ENCODE results near the gene APCDD1L.

The APCDD1L gene

GRCh38 chr20:58515233-58516212 is at the start of gene APCDD1L:
Gene APCDD1L (minus strand): TSS chr20:58515399. CDS start chr20:58514707, 692 bp downstream.
- DNase-seq = no peak

- DNase-seq = no peak
Measured at GRCh38 chr20:58559368-58559729, 44.1 kb upstream of the APCDD1L start.

- DNase-seq = no peak
Measured at GRCh38 chr20:58558486-58559367, 43.5 kb upstream of the APCDD1L start.

GRCh38 chr20:58557733-58558342 is 42.6 kb upstream of the APCDD1L start:
- DNase-seq = no peak

GRCh38 chr20:58556961-58557360 is 41.8 kb upstream of the APCDD1L start:
- no peak for DNase-seq

- no peak for DNase-seq
Measured at GRCh38 chr20:58555078-58555765, 40.0 kb upstream of the APCDD1L start.

GRCh38 chr20:58554541-58554940 is 39.3 kb upstream of the APCDD1L start:
- no peak for DNase-seq

GRCh38 chr20:58553841-58554240 is 38.6 kb upstream of the APCDD1L start:
- no peak for DNase-seq

GRCh38 chr20:58553166-58553696 is 38.0 kb upstream of the APCDD1L start:
- DNase-seq = no peak

GRCh38 chr20:58552366-58552934 is 37.3 kb upstream of the APCDD1L start:
- no peak for DNase-seq

- no peak for DNase-seq
Measured at GRCh38 chr20:58551631-58552030, 36.4 kb upstream of the APCDD1L start.

GRCh38 chr20:58550275-58551059 is 35.3 kb upstream of the APCDD1L start:
- DNase-seq = no peak

- DNase-seq = no peak
Measured at GRCh38 chr20:58549231-58550209, 34.3 kb upstream of the APCDD1L start.

- DNase-seq = no peak
Measured at GRCh38 chr20:58547623-58548475, 32.6 kb upstream of the APCDD1L start.

GRCh38 chr20:58546756-58547622 is 31.8 kb upstream of the APCDD1L start:
- DNase-seq = no peak

- no peak for DNase-seq
Measured at GRCh38 chr20:58546416-58546711, 31.2 kb upstream of the APCDD1L start.

GRCh38 chr20:58545565-58546415 is 30.6 kb upstream of the APCDD1L start:
- no peak for DNase-seq

All from activated CD4-positive, alpha-beta T cell treated with anti-CD3 and anti-CD28 coated beads, Interleukin-10, Interleukin-2, amounts not matched to agents 100 ng/mL and 50 ng/mL, durations not matched to agents 16 hours and 8 hours (primary cell).